ENCODE results near the gene RALGAPA1. TPM values are rescaled to one million over a fixed set of nuclear protein-coding genes. Genes with fewer than 3 reads are reported as not detected.

RALGAPA1 gene
- polyA plus RNA-seq, 1 of the 3 experiments (the other 2 are of a cell fraction): 3.6 TPM

DNA sequence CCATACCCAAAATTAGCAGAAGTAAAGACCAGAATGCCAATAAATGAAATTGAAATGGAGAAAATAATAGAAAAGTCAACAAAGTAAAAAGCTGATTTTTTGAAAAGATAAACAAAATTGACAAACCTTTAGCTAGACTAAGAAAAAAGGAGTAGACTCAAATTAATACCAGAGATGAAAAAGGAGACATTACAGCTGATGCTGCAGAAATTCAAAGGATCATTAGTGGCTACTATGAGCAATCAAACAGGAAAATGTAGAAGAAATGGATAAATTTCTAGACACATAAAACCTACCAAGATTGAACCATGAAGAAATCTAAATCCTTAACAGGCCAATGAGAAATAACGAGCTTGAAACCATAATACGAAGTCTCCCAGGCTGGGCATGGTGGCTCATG lies 309.9 kb downstream of the RALGAPA1 start:
- Histone ChIP-seq H3F3A (replicated peaks; ENCODE audit: insufficient read depth) (no peaks in the 10 kb centered on the region), H3K79me2 (ENCODE audit: insufficient read depth) (no peaks in the 10 kb centered on the region), H3K4me2 (no peak overlapping the region), H3K4me1 (ENCODE audit: control insufficient read depth in 1 of 2, insufficient read depth in 2 of 2, low read depth in 1 of 2, low read length in 1 of 2) (no peaks in the 10 kb centered on the region), H3K9ac (no peak overlapping the region), H3K27ac (ENCODE audit: low read depth in 2 of 2, low read length in 1 of 2) (no peak overlapping the region), H3K4me3 (ENCODE audit: low read depth in 2 of 2, low read length in 1 of 2) (no peak overlapping the region), H2AFZ (ENCODE audit: low read depth) (no peak overlapping the region), H4K20me1 (ENCODE audit: insufficient read depth) (no peaks in the 10 kb centered on the region), H3K9me2 (no peaks in the 10 kb centered on the region), H3K9me3 (no peaks in the 10 kb centered on the region), H3K27me3 (ENCODE audit: insufficient read depth) (no peaks in the 10 kb centered on the region), H3K36me3 (replicated peaks in 1 of 2; ENCODE audit: control insufficient read depth in 1 of 2, insufficient read depth in 2 of 2, low read length in 1 of 2) (no peaks in the 10 kb centered on the region)
- WGBS (ENCODE audit: low lambda C conversion rate): 69% methylated on average over 2 of the region's 2 CpGs
- TF ChIP-seq GABPA (IDR thresholded peaks at IDR 0.05; ENCODE audit: low read depth) (no peak), NFIC (IDR thresholded peaks at IDR 0.05; ENCODE audit: borderline replicate concordance) (no peak), CHD2 (IDR thresholded peaks at IDR 0.05; ENCODE audit: low read length, partially characterized antibody) (no peak), NRF1 (IDR thresholded peaks at IDR 0.05; ENCODE audit: low read depth, low read length) (no peak), RAD21 (IDR thresholded peaks at IDR 0.05; ENCODE audit: low read length) (no peak), TEAD4 (IDR thresholded peaks at IDR 0.05; ENCODE audit: borderline replicate concordance, insufficient read depth) (no peak), FOXM1 (IDR thresholded peaks at IDR 0.05; ENCODE audit: low read depth) (no peak), RFX5 (IDR thresholded peaks at IDR 0.05; ENCODE audit: low read length) (no peak), EZH2phosphoT487 (IDR thresholded peaks at IDR 0.05; ENCODE audit: borderline replicate concordance, low read depth) (no peak), FOSL2 (IDR thresholded peaks at IDR 0.05; ENCODE audit: borderline replicate concordance, low read depth) (no peak), TAF1 (IDR thresholded peaks at IDR 0.05; ENCODE audit: borderline replicate concordance, low read depth, low read length) (no peak), SIN3A (IDR thresholded peaks at IDR 0.05; ENCODE audit: borderline replicate concordance, low read depth, low read length) (no peak)
- TF ChIP-seq, protein P1, sequence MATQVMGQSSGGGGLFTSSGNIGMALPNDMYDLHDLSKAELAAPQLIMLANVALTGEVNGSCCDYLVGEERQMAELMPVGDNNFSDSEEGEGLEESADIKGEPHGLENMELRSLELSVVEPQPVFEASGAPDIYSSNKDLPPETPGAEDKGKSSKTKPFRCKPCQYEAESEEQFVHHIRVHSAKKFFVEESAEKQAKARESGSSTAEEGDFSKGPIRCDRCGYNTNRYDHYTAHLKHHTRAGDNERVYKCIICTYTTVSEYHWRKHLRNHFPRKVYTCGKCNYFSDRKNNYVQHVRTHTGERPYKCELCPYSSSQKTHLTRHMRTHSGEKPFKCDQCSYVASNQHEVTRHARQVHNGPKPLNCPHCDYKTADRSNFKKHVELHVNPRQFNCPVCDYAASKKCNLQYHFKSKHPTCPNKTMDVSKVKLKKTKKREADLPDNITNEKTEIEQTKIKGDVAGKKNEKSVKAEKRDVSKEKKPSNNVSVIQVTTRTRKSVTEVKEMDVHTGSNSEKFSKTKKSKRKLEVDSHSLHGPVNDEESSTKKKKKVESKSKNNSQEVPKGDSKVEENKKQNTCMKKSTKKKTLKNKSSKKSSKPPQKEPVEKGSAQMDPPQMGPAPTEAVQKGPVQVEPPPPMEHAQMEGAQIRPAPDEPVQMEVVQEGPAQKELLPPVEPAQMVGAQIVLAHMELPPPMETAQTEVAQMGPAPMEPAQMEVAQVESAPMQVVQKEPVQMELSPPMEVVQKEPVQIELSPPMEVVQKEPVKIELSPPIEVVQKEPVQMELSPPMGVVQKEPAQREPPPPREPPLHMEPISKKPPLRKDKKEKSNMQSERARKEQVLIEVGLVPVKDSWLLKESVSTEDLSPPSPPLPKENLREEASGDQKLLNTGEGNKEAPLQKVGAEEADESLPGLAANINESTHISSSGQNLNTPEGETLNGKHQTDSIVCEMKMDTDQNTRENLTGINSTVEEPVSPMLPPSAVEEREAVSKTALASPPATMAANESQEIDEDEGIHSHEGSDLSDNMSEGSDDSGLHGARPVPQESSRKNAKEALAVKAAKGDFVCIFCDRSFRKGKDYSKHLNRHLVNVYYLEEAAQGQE (IDR thresholded peaks at IDR 0.05; ENCODE audit: low read depth, low read length): no peak
- TF ChIP-seq, protein P2, sequence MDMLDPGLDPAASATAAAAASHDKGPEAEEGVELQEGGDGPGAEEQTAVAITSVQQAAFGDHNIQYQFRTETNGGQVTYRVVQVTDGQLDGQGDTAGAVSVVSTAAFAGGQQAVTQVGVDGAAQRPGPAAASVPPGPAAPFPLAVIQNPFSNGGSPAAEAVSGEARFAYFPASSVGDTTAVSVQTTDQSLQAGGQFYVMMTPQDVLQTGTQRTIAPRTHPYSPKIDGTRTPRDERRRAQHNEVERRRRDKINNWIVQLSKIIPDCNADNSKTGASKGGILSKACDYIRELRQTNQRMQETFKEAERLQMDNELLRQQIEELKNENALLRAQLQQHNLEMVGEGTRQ (IDR thresholded peaks at IDR 0.05; ENCODE audit: borderline replicate concordance, low read depth, low read length): no peak
- TF ChIP-seq, protein P3, sequence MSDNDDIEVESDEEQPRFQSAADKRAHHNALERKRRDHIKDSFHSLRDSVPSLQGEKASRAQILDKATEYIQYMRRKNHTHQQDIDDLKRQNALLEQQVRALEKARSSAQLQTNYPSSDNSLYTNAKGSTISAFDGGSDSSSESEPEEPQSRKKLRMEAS (IDR thresholded peaks at IDR 0.05; ENCODE audit: low read depth): no peak
- CTCF ChIA-PET: interaction anchor here (0.7 kb wide), 2 partner anchors 10 kb away, joined by 3 read pairs; no protein-coding TSS in a partner anchor
- POLR2A ChIA-PET: no interaction called here
- DNase-seq: no peak
